Amniotic epithelial cell (primary cell): ENCODE data around the gene THOC5.
"Not testable (repeated sequence)": the region's sequence is repeated elsewhere in the genome, so short reads cannot be mapped to it uniquely, and the experiment has no call there.

ENCODE experiments used
- DNase-seq: peaks from one replicate; pipeline ENCODE4 v3.0.0-alpha.2; 2010; ENCODE audit warnings: low read depth

The THOC5 gene

GRCh38 chr22:29553351-29554224 lies at the start of gene THOC5:
Gene THOC5 (minus strand): TSS chr22:29553757. CDS start chr22:29549147, 4,610 bp downstream.
- peak; percentile 94 for DNase-seq

GRCh38 chr22:29598684-29599020 lies 45.1 kb upstream of the THOC5 start:
- DNase-seq: no peak

- not testable (repeated sequence) for DNase-seq
These were observed 44.5 kb upstream of the THOC5 start for GRCh38 chr22:29597871-29598683.

GRCh38 chr22:29596408-29596807 lies 42.9 kb upstream of the THOC5 start:
- no peak for DNase-seq

- not testable (repeated sequence) for DNase-seq
These were observed 40.9 kb upstream of the THOC5 start for GRCh38 chr22:29594447-29594846.

GRCh38 chr22:29593923-29594322 lies 40.4 kb upstream of the THOC5 start:
- DNase-seq: no peak

- peak; percentile 84 for DNase-seq
These were observed 34.6 kb upstream of the THOC5 start for GRCh38 chr22:29587938-29588699.

- DNase-seq: not testable (repeated sequence)
These were observed 32.7 kb upstream of the THOC5 start for GRCh38 chr22:29586193-29586705.

- DNase-seq: no peak
These were observed 31.4 kb upstream of the THOC5 start for GRCh38 chr22:29584975-29585374.

GRCh38 chr22:29581799-29582198 lies 28.2 kb upstream of the THOC5 start:
- no peak for DNase-seq

GRCh38 chr22:29580200-29580810 lies 26.7 kb upstream of the THOC5 start:
- no peak for DNase-seq

GRCh38 chr22:29578462-29579200 lies 25.1 kb upstream of the THOC5 start:
- no peak for DNase-seq

GRCh38 chr22:29574762-29575450 lies 21.3 kb upstream of the THOC5 start:
- no peak for DNase-seq

GRCh38 chr22:29570912-29571549 lies 17.5 kb upstream of the THOC5 start:
- no peak for DNase-seq

GRCh38 chr22:29570456-29570855 lies 16.9 kb upstream of the THOC5 start:
- DNase-seq: no peak

GRCh38 chr22:29569011-29569678 lies 15.6 kb upstream of the THOC5 start:
- no peak for DNase-seq

- no peak for DNase-seq
These were observed 13.8 kb upstream of the THOC5 start for GRCh38 chr22:29567338-29567737.

GRCh38 chr22:29566513-29566912 lies 13.0 kb upstream of the THOC5 start:
- not testable (repeated sequence) for DNase-seq
